ENCODE measurements around the gene ALK.

ALK gene

GRCh38 chr2:29270701-29271121 lies 650.7 kb downstream of the ALK start:
- DNase-seq (ENCODE audit: low spot score) = peak; percentile 45
- H3K4me3 ChIP-seq = no peak overlapping the region
- TF ChIP-seq, protein P1, sequence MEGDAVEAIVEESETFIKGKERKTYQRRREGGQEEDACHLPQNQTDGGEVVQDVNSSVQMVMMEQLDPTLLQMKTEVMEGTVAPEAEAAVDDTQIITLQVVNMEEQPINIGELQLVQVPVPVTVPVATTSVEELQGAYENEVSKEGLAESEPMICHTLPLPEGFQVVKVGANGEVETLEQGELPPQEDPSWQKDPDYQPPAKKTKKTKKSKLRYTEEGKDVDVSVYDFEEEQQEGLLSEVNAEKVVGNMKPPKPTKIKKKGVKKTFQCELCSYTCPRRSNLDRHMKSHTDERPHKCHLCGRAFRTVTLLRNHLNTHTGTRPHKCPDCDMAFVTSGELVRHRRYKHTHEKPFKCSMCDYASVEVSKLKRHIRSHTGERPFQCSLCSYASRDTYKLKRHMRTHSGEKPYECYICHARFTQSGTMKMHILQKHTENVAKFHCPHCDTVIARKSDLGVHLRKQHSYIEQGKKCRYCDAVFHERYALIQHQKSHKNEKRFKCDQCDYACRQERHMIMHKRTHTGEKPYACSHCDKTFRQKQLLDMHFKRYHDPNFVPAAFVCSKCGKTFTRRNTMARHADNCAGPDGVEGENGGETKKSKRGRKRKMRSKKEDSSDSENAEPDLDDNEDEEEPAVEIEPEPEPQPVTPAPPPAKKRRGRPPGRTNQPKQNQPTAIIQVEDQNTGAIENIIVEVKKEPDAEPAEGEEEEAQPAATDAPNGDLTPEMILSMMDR (IDR thresholded peaks at IDR 0.05) = no peak
- H3K27ac ChIP-seq = no peak overlapping the region

- Histone ChIP-seq H3K4me3 (no peak overlapping the region), H3K27ac (no peak overlapping the region)
- TF ChIP-seq, protein P1 (IDR thresholded peaks at IDR 0.05) = no peak
- no peak for DNase-seq (ENCODE audit: low spot score)
Observed at GRCh38 chr2:29269765-29270109, 651.6 kb downstream of the ALK start.

DNA sequence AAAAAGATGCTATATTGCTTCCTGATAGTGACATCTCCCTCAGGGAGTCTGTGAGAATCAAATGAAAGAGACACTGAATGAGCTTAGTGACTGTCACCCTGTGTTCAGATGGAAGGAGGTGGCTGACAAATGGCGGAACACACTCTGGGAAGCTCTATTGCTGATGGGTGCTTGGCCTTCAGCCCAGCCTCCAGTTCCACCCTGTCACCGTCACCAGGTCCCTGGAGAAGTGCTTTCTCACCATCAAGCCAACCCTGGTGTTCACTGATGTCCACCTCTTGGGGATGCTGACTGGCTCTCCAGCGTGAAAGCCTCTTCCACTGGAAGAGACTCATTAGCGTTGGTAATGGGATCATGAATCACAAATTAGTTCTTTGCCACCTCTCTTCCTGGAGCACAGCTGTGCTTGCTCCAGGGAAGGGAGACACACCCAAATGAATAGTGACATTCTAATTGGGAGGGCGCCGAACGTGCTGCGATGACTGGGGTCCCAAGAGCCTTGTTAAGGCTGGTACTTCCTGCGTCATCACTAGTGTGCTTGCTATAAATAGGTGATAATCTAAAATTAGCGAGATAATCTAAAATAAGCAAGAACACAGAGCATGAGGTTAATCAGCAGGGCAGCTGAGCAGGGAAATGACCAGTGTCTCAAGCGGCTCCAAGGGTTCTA lies 652.2 kb downstream of the ALK start:
- peak; percentile 49 for DNase-seq (ENCODE audit: low spot score)
- H3K27ac ChIP-seq = no peak overlapping the region
- TF ChIP-seq, protein P1 (IDR thresholded peaks at IDR 0.05) = no peak

GRCh38 chr2:29267720-29268119 lies 653.7 kb downstream of the ALK start:
- Histone ChIP-seq H3K4me3 (no peak overlapping the region), H3K27ac (no peak overlapping the region)
- no peak for DNase-seq (ENCODE audit: low spot score)
- TF ChIP-seq, protein P1 (IDR thresholded peaks at IDR 0.05) = no peak

More for the DNA sequence above, 652.2 kb downstream of the ALK start:
- H3K4me3 ChIP-seq = no peak overlapping the region

DNA sequence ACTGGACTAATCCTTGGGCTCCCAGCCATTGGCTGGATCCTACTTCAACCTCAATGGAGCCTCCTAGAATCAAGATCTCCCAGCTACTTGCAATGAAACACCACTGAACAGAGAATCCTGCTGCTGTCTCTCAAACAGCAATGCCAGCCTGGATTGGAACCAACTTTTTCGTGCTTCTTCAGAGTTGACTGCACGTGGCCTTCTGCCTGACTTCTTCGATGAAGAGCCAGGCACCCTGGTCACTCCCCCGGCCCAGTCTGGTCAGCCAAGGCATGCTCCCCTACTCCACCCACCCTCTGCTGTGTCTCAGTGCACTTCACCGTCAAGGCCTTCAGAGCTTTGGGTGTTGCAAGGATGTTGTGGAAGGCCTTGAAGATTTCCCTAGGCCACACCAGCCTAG lies 657.5 kb downstream of the ALK start:
- no peak overlapping the region for H3K27ac ChIP-seq
- TF ChIP-seq, protein P1 (IDR thresholded peaks at IDR 0.05) = no peak
- H3K4me3 ChIP-seq = no peak overlapping the region
- no peak for DNase-seq (ENCODE audit: low spot score)

DNA sequence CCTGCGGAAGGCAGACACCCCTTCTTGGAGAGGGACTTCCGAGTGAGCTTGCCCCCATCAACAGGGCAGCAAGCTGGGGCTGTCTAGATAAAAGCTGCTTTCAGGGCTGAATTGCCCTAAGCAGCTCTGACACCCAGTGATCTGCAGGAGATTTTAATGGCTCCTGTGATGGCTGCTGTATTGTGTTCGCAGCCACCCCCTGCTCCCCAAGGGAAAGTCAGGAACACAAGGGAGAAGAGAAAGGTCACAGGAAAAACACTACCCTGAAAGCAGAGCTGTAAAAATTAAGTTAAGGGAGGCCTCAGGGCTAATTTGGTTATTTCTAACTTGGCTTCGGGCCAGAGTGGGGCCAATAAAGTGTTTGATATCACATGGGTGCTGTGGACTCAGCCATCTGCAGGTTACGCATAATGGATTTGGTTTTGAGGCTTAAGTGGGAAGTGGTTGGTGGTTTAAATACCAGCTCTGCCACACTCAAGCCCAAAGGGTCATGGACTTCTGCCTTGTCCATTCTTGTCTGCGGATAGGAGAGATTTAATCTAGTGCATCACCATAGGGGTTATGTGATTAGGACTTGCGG lies 658.6 kb downstream of the ALK start:
- H3K27ac ChIP-seq = no peak overlapping the region
- TF ChIP-seq, protein P1 (IDR thresholded peaks at IDR 0.05) = no peak
- no peak overlapping the region for H3K4me3 ChIP-seq
- no peak for DNase-seq (ENCODE audit: low spot score)

DNA sequence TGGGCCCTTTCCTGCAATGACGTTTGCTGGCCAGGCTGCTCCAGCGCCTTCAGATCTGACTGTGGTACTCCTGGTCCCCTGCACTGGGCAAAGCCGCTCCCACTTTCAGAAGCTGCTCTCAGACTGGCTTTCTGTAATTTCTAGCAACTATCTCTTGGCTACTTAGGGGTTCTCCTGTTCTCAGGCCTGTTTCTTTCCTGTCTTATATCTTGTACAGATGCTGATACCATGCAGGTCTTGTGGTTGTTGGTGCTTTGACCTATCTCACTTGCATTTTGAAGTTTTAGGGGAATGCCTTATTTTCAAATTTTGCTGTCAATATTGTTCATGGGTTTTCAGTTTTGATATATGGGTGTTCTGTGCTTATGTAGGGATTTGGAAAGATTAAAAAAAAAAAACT lies 660.4 kb downstream of the ALK start:
- Histone ChIP-seq H3K4me3 (no peak overlapping the region), H3K27ac (no peak overlapping the region)
- TF ChIP-seq, protein P1 (IDR thresholded peaks at IDR 0.05) = no peak
- no peak for DNase-seq (ENCODE audit: low spot score)
